Stimulated activated naive B cell treated with anti-CD40 and anti-IgM and Interleukin-4, amounts not matched to agents 10 μg/mL and 1 μg/mL and 100 μg/mL, for 72 hours (primary cell): ENCODE results near the gene TFIP11.

ENCODE experiments used
- ATAC-seq, 2 donors: fragments of 150-1000 bp; cut with Tn5 transposase; replicated peaks; 2 replicates each; pipeline ENCODE4 v1.10.0; 2021; ENCODE audit warnings: moderate library complexity in 1 of 2
- DNase-seq: peaks from one replicate; pipeline ENCODE4 v3.0.0; 2021
- H3K27ac Mint-ChIP-seq: one replicate; pipeline ENCODE4 v1.8.0; 2022; ENCODE audit warnings: mild to moderate bottlenecking, mixed read lengths
- H3K27me3 Mint-ChIP-seq, 2 donors: one replicate each; pipeline ENCODE4 v1.8.0; 2022; ENCODE audit warnings: mixed read lengths in 2 of 2
- H3K36me3 Mint-ChIP-seq, 2 donors: one replicate each; pipeline ENCODE4 v1.8.0; 2022; ENCODE audit warnings: mixed read lengths in 2 of 2, mild to moderate bottlenecking in 1 of 2
- H3K4me1 Mint-ChIP-seq, 2 donors: one replicate each; pipeline ENCODE4 v1.8.0; 2022; ENCODE audit warnings: mixed read lengths in 2 of 2, mild to moderate bottlenecking in 1 of 2
- H3K4me3 Mint-ChIP-seq, 2 donors: one replicate each; pipeline ENCODE4 v1.8.0; 2022; ENCODE audit warnings: mild to moderate bottlenecking in 2 of 2, mixed read lengths in 2 of 2, moderate library complexity in 1 of 2
- H3K9me3 Mint-ChIP-seq, 2 donors: one replicate each; pipeline ENCODE4 v1.8.0; 2022; ENCODE audit warnings: mixed read lengths in 2 of 2, mild to moderate bottlenecking in 1 of 2

The TFIP11 gene

GRCh38 chr22:26448941-26449340 lies 63.3 kb downstream of the TFIP11 start:
- H3K4me1 Mint-ChIP-seq: peaks cover 0 to 6% of the 10 kb centered on the region in 2 donors
- H3K27me3 Mint-ChIP-seq: no peaks in the 10 kb centered on the region
- H3K36me3 Mint-ChIP-seq: peaks cover 23 to 44% of the 10 kb centered on the region in 2 donors
- DNase-seq (no peak), ATAC-seq (no peak)
- no peaks in the 10 kb centered on the region for H3K9me3 Mint-ChIP-seq
- H3K27ac Mint-ChIP-seq: no peak overlapping the region
- H3K4me3 Mint-ChIP-seq: no peak overlapping the region

GRCh38 chr22:26448334-26448733 lies 63.9 kb downstream of the TFIP11 start:
- no peaks in the 10 kb centered on the region for H3K27me3 Mint-ChIP-seq
- H3K4me3 Mint-ChIP-seq: no peak overlapping the region
- no peak overlapping the region for H3K27ac Mint-ChIP-seq
- peaks cover 21 to 44% of the 10 kb centered on the region in 2 donors for H3K36me3 Mint-ChIP-seq
- DNase-seq: no peak
- no peak for ATAC-seq
- no peaks in the 10 kb centered on the region for H3K9me3 Mint-ChIP-seq
- peaks cover 0 to 6% of the 10 kb centered on the region in 2 donors for H3K4me1 Mint-ChIP-seq

GRCh38 chr22:26447584-26448329 lies 64.5 kb downstream of the TFIP11 start:
- H3K9me3 Mint-ChIP-seq: no peaks in the 10 kb centered on the region
- no peak overlapping the region for H3K27ac Mint-ChIP-seq
- peaks cover 0 to 6% of the 10 kb centered on the region in 2 donors for H3K4me1 Mint-ChIP-seq

GRCh38 chr22:26446808-26447515 lies 65.3 kb downstream of the TFIP11 start:
- ATAC-seq (no peak), DNase-seq (no peak)
- Mint-ChIP-seq H3K4me3 (no peak overlapping the region), H3K27ac (no peak overlapping the region), H3K36me3 (peaks cover 14 to 54% of the 10 kb centered on the region in 2 donors), H3K9me3 (no peaks in the 10 kb centered on the region), H3K4me1 (peaks cover 6 to 11% of the 10 kb centered on the region in 2 donors), H3K27me3 (no peaks in the 10 kb centered on the region)

More at GRCh38 chr22:26447584-26448329, 64.5 kb downstream of the TFIP11 start:
- H3K36me3 Mint-ChIP-seq: peaks cover 19 to 49% of the 10 kb centered on the region in 2 donors
- no peaks in the 10 kb centered on the region for H3K27me3 Mint-ChIP-seq
- DNase-seq (no peak), ATAC-seq (no peak)
- no peak overlapping the region for H3K4me3 Mint-ChIP-seq

- H3K27ac Mint-ChIP-seq: no peak overlapping the region
- ATAC-seq (no peak), DNase-seq (no peak)
- no peaks in the 10 kb centered on the region for H3K9me3 Mint-ChIP-seq
- no peaks in the 10 kb centered on the region for H3K27me3 Mint-ChIP-seq
- H3K4me1 Mint-ChIP-seq: peaks cover 8 to 11% of the 10 kb centered on the region in 2 donors
- no peak overlapping the region for H3K4me3 Mint-ChIP-seq
- peaks cover 9 to 45% of the 10 kb centered on the region in 2 donors for H3K36me3 Mint-ChIP-seq
Measured at GRCh38 chr22:26445577-26446275, 66.5 kb downstream of the TFIP11 start.

GRCh38 chr22:26444777-26445176 lies 67.5 kb downstream of the TFIP11 start:
- H3K36me3 Mint-ChIP-seq: peaks cover 9 to 39% of the 10 kb centered on the region in 2 donors
- DNase-seq (no peak), ATAC-seq (no peak)
- H3K4me1 Mint-ChIP-seq: peaks cover 6 to 8% of the 10 kb centered on the region in 2 donors
- no peaks in the 10 kb centered on the region for H3K9me3 Mint-ChIP-seq
- no peak overlapping the region for H3K27ac Mint-ChIP-seq
- no peak overlapping the region for H3K4me3 Mint-ChIP-seq
- H3K27me3 Mint-ChIP-seq: no peaks in the 10 kb centered on the region

- H3K4me1 Mint-ChIP-seq: peaks cover 7 to 8% of the 10 kb centered on the region in 2 donors
- peak overlapping the region; percentile 9 for H3K27ac Mint-ChIP-seq
- peaks cover 9 to 38% of the 10 kb centered on the region in 2 donors for H3K36me3 Mint-ChIP-seq
- DNase-seq: no peak
- no peaks in the 10 kb centered on the region for H3K9me3 Mint-ChIP-seq
- no peaks in the 10 kb centered on the region for H3K27me3 Mint-ChIP-seq
- H3K4me3 Mint-ChIP-seq: no peak overlapping the region
- no peak for ATAC-seq
Measured at GRCh38 chr22:26443901-26444690, 68.2 kb downstream of the TFIP11 start.

- Mint-ChIP-seq H3K27ac (peak overlapping the region; percentile 85), H3K27me3 (no peaks in the 10 kb centered on the region), H3K4me3 (no peak overlapping the region), H3K4me1 (peaks cover 7 to 21% of the 10 kb centered on the region in 2 donors), H3K9me3 (no peaks in the 10 kb centered on the region), H3K36me3 (peaks cover 9 to 38% of the 10 kb centered on the region in 2 donors)
- ATAC-seq (peak; percentile 39 to 52), DNase-seq (no peak)
Measured at GRCh38 chr22:26442086-26442756, 70.1 kb downstream of the TFIP11 start.
